GM19468 (cell line): ENCODE measurements around the gene B3GALT6.

ENCODE experiments used
- ATAC-seq: cut with Tn5 transposase; IDR thresholded peaks from one replicate; pipeline ENCODE4 v1.9.1; 2021; ENCODE audit warnings: mild to moderate bottlenecking, moderate library complexity, moderate number of reproducible peaks; ENCODE audit not compliant: unreplicated experiment; ENCODE audit errors: extremely low read depth

Gene B3GALT6

GRCh38 chr1:1280782-1281481, 48.9 kb downstream of the B3GALT6 start:
- no peak for ATAC-seq

- ATAC-seq, result no peak
Measured at GRCh38 chr1:1281533-1282321, 49.7 kb downstream of the B3GALT6 start.

DNA sequence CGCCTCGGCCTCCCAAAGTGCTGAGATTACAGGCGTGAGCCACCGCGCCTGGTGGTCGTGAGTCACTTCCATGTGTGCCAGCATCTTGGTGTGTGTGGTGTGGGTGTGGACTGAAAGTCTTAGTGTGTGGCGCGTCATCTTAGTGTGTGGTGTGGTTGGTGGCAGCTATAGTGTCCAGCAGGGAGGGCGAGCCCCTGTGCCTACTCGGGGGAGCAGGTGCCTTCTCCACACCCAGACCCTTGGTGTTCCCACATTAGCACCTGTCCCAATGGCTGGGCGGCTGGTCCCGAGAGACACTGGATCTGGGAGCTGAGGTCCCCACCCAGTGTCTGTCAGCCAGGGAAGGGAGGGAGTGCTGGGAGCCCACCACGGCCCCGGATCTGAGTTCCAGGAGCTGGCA, 51.0 kb downstream of the B3GALT6 start:
- no peak for ATAC-seq

DNA sequence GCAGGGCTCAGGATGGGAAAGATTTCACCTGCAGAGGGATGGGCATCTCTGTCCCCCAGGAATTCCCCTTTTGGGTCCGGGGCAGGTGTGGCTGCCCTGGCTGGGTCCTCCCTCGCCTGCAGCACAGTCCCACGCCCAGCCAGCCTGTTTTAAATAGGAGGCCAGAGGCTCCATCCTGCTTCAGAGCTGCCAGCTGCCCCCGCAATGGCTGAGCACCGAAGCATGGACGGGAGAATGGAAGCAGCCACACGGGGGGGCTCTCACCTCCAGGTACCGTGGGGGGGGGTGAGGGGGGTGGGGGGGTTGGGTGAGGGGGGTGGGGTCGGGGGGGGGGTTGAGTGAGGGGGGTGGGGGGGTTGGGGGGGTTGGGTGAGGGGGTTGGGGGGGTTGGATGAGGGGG, 51.8 kb downstream of the B3GALT6 start:
- ATAC-seq, result no peak
